Endometrium (tissue), 2 donors: ENCODE data around the gene ZKSCAN8.

Source experiments
- FAIRE-seq: peaks from 2 replicates; lab custom pipeline; 2012; peaks lifted over from hg19 to GRCh38; lab: Jason Lieb, UNC
- donor health status: control.
- donor health status: control.

The ZKSCAN8 gene

DNA sequence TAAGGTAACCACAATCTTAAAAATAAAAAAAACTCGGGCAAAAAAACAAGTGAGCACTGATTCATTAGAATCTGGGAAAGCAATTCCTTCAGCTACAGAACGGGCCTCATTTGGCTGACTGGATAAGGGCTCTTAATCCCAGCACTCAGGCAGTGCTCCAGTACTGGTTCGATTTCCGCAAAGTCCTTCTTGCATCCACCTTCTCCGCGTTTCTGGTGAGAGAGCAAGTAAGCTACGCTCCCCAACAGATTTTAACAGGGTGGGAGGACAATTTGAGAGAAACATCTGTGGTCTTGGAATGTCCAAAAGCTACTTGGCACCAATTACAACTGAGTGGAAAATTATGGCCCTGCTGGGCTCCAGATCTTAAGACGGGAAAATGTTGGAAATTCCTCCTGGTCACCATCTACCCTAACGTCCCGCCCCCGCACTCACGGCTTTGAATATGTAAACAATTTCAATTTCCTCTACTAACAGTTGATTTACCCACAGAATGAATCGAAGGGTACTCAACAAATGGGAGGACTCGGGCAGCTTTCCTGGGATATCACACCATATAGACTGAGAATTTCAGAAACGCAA is 65.3 kb downstream of the ZKSCAN8 start:
- FAIRE-seq: no peak

DNA sequence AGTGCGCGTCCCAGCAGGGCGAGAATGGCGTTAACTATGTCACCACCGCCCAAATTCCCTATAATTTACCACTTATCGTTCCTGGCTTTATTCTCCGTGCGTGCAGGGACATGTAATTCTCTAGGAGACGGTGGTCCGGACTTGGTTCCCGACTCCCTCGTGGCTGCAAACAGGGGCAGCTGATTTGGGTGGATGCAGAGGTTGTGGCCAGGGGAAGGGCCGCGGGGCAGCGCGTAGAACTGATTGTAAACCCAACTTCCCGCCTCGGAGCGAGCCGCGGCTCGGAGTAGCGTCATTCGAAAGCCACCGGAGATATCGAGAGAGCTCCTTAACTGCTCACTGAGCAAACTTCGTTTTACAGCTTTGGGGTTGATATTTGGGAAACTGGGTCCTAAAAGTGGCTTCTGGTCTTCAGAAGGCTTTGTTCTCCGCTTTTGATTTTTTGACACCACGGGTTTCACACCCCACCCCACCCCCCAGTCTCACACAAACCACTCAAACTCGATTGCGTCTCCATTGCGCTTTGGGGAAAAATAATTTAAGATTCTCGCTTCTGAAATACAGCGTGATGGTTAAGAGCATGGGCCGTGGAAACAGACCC is 65.9 kb downstream of the ZKSCAN8 start:
- no peak for FAIRE-seq

DNA sequence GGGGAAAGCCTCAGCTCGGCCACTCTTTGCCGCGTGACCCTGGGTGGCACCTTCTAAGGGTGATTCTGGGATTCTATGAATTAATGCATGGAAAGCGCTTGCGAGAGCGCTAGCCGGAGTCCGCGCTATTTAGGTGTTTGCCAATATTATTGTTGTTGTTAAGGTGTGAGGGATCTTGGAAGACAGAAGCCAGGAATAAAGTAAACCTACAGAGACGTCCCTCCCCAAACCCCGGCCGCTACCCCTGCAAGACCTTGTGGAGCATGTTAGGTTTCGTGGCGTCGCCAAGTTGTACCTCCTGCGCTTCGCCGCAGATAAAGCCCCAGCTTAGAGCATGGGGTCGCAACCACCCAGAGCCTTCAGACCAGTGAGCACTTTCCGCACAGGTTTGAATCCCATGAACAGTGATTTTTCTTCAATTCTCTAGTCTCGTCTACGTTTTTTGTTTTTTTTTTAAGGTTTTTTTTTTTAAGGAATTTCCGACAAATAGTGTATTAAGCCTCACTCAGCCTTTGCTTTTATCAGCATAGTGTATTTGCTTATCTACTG is 66.5 kb downstream of the ZKSCAN8 start:
- no peak for FAIRE-seq
